ENCODE data around the gene GPSM1. TPM values are rescaled to one million over a fixed set of nuclear protein-coding genes. Genes with fewer than 3 reads are reported as not detected.

Gene GPSM1
- total and polyA plus RNA-seq, 2 experiments from 2014 or later = 25.5 to 30.0 TPM

- Histone ChIP-seq H3K4me3 (no peak overlapping the region), H3K9me2 (replicated peaks; ENCODE audit: insufficient read depth) (no peaks in the 10 kb centered on the region), H4K20me1 (ENCODE audit: insufficient read depth, poor library complexity, severe bottlenecking) (no peaks in the 10 kb centered on the region), H2AFZ (no peak overlapping the region), H3K79me2 (no peaks in the 10 kb centered on the region), H3K4me1 (ENCODE audit: insufficient read depth) (no peaks in the 10 kb centered on the region), H3K36me3 (replicated peaks; ENCODE audit: insufficient read depth, low read depth) (no peaks in the 10 kb centered on the region), H3K27ac (no peak overlapping the region), H3K9me3 (ENCODE audit: low read depth) (no peaks in the 10 kb centered on the region), H3K4me2 (no peak overlapping the region), H3K27me3 (no peaks in the 10 kb centered on the region)
- 92% methylated on average over 9 of the region's 9 CpGs for WGBS (ENCODE audit: low lambda C conversion rate, missing lambda C conversion rate)
- TF ChIP-seq CTCF (IDR thresholded peaks at IDR 0.05; ENCODE audit: poor library complexity) (no peak), EZH2phosphoT487 (IDR thresholded peaks at IDR 0.05; ENCODE audit: low read depth, severe bottlenecking, unreplicated experiment) (no peak), EZH2 (IDR thresholded peaks at IDR 0.05; ENCODE audit: borderline replicate concordance) (no peak)
- no peak for DNase-seq (ENCODE audit: low spot score)
These were observed 39.5 kb downstream of the GPSM1 start for GRCh38 chr9:136366826-136367225.

- Histone ChIP-seq H3K9me2 (replicated peaks; ENCODE audit: insufficient read depth) (no peaks in the 10 kb centered on the region), H2AFZ (no peak overlapping the region), H3K4me3 (no peak overlapping the region), H3K79me2 (no peaks in the 10 kb centered on the region), H3K27me3 (no peaks in the 10 kb centered on the region), H3K9me3 (ENCODE audit: low read depth) (no peaks in the 10 kb centered on the region), H3K4me2 (no peak overlapping the region), H3K4me1 (ENCODE audit: insufficient read depth) (peaks cover 4% of the 10 kb centered on the region), H3K27ac (no peak overlapping the region), H3K36me3 (replicated peaks; ENCODE audit: insufficient read depth, low read depth) (no peaks in the 10 kb centered on the region), H4K20me1 (ENCODE audit: insufficient read depth, poor library complexity, severe bottlenecking) (no peaks in the 10 kb centered on the region)
- TF ChIP-seq EZH2phosphoT487 (IDR thresholded peaks at IDR 0.05; ENCODE audit: low read depth, severe bottlenecking, unreplicated experiment) (no peak), EZH2 (IDR thresholded peaks at IDR 0.05; ENCODE audit: borderline replicate concordance) (no peak), CTCF (IDR thresholded peaks at IDR 0.05; ENCODE audit: poor library complexity) (no peak)
- DNase-seq (ENCODE audit: low spot score) = no peak
- whole genome bisulfite sequencing (ENCODE audit: low lambda C conversion rate, missing lambda C conversion rate) = 94% methylated on average over 35 of the region's 45 CpGs
These were observed 40.2 kb downstream of the GPSM1 start for GRCh38 chr9:136367296-136368145.

GRCh38 chr9:136368190-136368589, 40.9 kb downstream of the GPSM1 start:
- no peaks in the 10 kb centered on the region for H4K20me1 ChIP-seq (ENCODE audit: insufficient read depth, poor library complexity, severe bottlenecking)
- H3K36me3 ChIP-seq (replicated peaks; ENCODE audit: insufficient read depth, low read depth) = no peaks in the 10 kb centered on the region
- no peaks in the 10 kb centered on the region for H3K9me2 ChIP-seq (replicated peaks; ENCODE audit: insufficient read depth)
- WGBS (ENCODE audit: low lambda C conversion rate, missing lambda C conversion rate) = 88% methylated on average over 18 of the region's 18 CpGs
- H2AFZ ChIP-seq = no peak overlapping the region
- no peak for DNase-seq (ENCODE audit: low spot score)
- no peaks in the 10 kb centered on the region for H3K9me3 ChIP-seq (ENCODE audit: low read depth)
- no peak overlapping the region for H3K27ac ChIP-seq
- H3K4me3 ChIP-seq = no peak overlapping the region
- H3K4me1 ChIP-seq (ENCODE audit: insufficient read depth) = peaks cover 11% of the 10 kb centered on the region
- H3K79me2 ChIP-seq = no peaks in the 10 kb centered on the region
- no peak overlapping the region for H3K4me2 ChIP-seq
- H3K27me3 ChIP-seq = no peaks in the 10 kb centered on the region
- TF ChIP-seq EZH2 (IDR thresholded peaks at IDR 0.05; ENCODE audit: borderline replicate concordance) (no peak), EZH2phosphoT487 (IDR thresholded peaks at IDR 0.05; ENCODE audit: low read depth, severe bottlenecking, unreplicated experiment) (no peak), CTCF (IDR thresholded peaks at IDR 0.05; ENCODE audit: poor library complexity) (no peak)
